Liver (tissue), 9 donors: ENCODE measurements around the gene MYBPC2. TPM values are rescaled to one million over a fixed set of nuclear protein-coding genes. Genes with fewer than 3 reads are reported as not detected.
A peak's percentile ranks its signal among the peaks of the same experiment; 100 is the strongest.

ENCODE experiments used
- DNase-seq: peaks from one replicate; pipeline ENCODE4 v3.0.0-alpha.2; 2017; ENCODE audit warnings: low spot score
- H3K27ac ChIP-seq, 2 donors: one replicate each; pipeline ENCODE4 v1.7.0; 2013; ENCODE audit warnings: inconsistent platforms in 2 of 2, low read length in 2 of 2, control low read depth in 1 of 2, low read depth in 1 of 2, mild to moderate bottlenecking in 1 of 2
- H3K27me3 ChIP-seq, 4 donors: one replicate each; pipeline versions ENCODE4 v1.6.1 to v1.7.0; 2013; ENCODE audit warnings: low read length in 3 of 4, inconsistent platforms in 1 of 4, mild to moderate bottlenecking in 1 of 4, moderate library complexity in 1 of 4; ENCODE audit not compliant: control insufficient read depth in 4 of 4, insufficient read depth in 4 of 4
- H3K36me3 ChIP-seq, 4 donors: one replicate each; pipeline versions ENCODE4 v1.6.1 to v1.7.0; 2013; ENCODE audit warnings: low read length in 3 of 4, mild to moderate bottlenecking in 3 of 4, low read depth in 1 of 4, moderate library complexity in 1 of 4; ENCODE audit not compliant: control insufficient read depth in 4 of 4, insufficient read depth in 3 of 4
- H3K4me1 ChIP-seq, 4 donors: one replicate each; pipeline versions ENCODE4 v1.6.1 to v1.7.0; 2013; ENCODE audit warnings: low read length in 3 of 4, mild to moderate bottlenecking in 3 of 4, moderate library complexity in 1 of 4; ENCODE audit not compliant: control insufficient read depth in 4 of 4, insufficient read depth in 4 of 4
- H3K4me3 ChIP-seq, 3 donors: one replicate each; pipeline versions ENCODE4 v1.6.1 to v1.7.0; 2013; ENCODE audit warnings: low read length in 3 of 3, control low read depth in 1 of 3, low read depth in 1 of 3, mild to moderate bottlenecking in 1 of 3
- H3K9ac ChIP-seq, 2 donors: one replicate each; pipeline ENCODE4 v1.7.0; 2013; ENCODE audit warnings: low read length in 2 of 2, mild to moderate bottlenecking in 2 of 2, moderate library complexity in 2 of 2, control low read depth in 1 of 2, low read depth in 1 of 2
- H3K9me3 ChIP-seq, 4 donors: one replicate each; pipeline versions ENCODE4 v1.6.1 to v1.7.0; 2013; ENCODE audit warnings: low read length in 3 of 4; ENCODE audit not compliant: control insufficient read depth in 4 of 4
- EGR1 ChIP-seq, 2 donors: IDR thresholded peaks; 2 replicates each; pipeline ENCODE4 v1.6.1; 2016 to 2018; ENCODE audit warnings: antibody characterized with exemption in 2 of 2, low read depth in 2 of 2
- FOXA1 ChIP-seq: IDR thresholded peaks from 2 replicates; pipeline ENCODE4 v1.6.1; 2016; ENCODE audit warnings: antibody characterized with exemption
- FOXA2 ChIP-seq: IDR thresholded peaks from 2 replicates; pipeline ENCODE4 v1.6.1; 2016; ENCODE audit warnings: antibody characterized with exemption
- GABPA ChIP-seq, 2 donors: IDR thresholded peaks in 1 of 2; conservative IDR thresholded peaks in 1 of 2; 2 replicates each; pipeline ENCODE4 v1.6.1; 2016; ENCODE audit warnings: antibody characterized with exemption in 2 of 2, mild to moderate bottlenecking in 1 of 2, moderate library complexity in 1 of 2
- HNF4A ChIP-seq, 2 donors: conservative IDR thresholded peaks; 2 replicates each; pipeline ENCODE4 v1.6.1; 2016; ENCODE audit warnings: antibody characterized with exemption in 2 of 2, mild to moderate bottlenecking in 2 of 2
- HNF4G ChIP-seq: IDR thresholded peaks from 2 replicates; pipeline ENCODE4 v1.6.1; 2016; ENCODE audit warnings: antibody characterized with exemption
- JUND ChIP-seq, 2 donors: IDR thresholded peaks; 2 replicates each; pipeline ENCODE4 v1.6.1; 2016; ENCODE audit warnings: antibody characterized with exemption in 2 of 2
- RAD21 ChIP-seq, 2 donors: IDR thresholded peaks; 2 replicates each; pipeline ENCODE4 v1.6.1; 2016; ENCODE audit warnings: antibody characterized with exemption in 2 of 2, mild to moderate bottlenecking in 2 of 2
- RXRA ChIP-seq, 2 donors: IDR thresholded peaks; 2 replicates each; pipeline ENCODE4 v1.6.1; 2017 to 2018; ENCODE audit warnings: antibody characterized with exemption in 2 of 2, mild to moderate bottlenecking in 1 of 2
- SP1 ChIP-seq: IDR thresholded peaks from 2 replicates; pipeline ENCODE4 v1.6.1; 2018; ENCODE audit warnings: antibody characterized with exemption, mild to moderate bottlenecking
- TAF1 ChIP-seq: conservative IDR thresholded peaks from 2 replicates; pipeline ENCODE4 v1.6.1; 2016; ENCODE audit warnings: antibody characterized with exemption, mild to moderate bottlenecking
- YY1 ChIP-seq: IDR thresholded peaks from 2 replicates; pipeline ENCODE4 v1.6.1; 2016; ENCODE audit warnings: antibody characterized with exemption, mild to moderate bottlenecking
- WGBS: extraction: QIAGEN DNeasy Blood & Tissue Kit; methylation state at CpG from one replicate; pipeline ENCODE4 v1.1.7; 2013; 5-methylcytosine and 5-hydroxymethylcytosine counted together
- polyA plus RNA-seq, 2 donors: library from polyadenylated mRNA; stranded (reverse) in 1 of 2; unstranded in 1 of 2; fragments of 200-250 nt in 1 of 2; fragments of >200 nt in 1 of 2; fragmentation: Nextera tagmentation in 1 of 2; extraction: Ambion mirVana in 1 of 2; gene quantifications; one replicate each; pipeline versions ENCODE4 v1.2.1 to v1.2.3, GENCODE V29; 2013 to 2015
- total RNA-seq, 2 donors: library from RNA; depleted of rRNA; stranded (reverse); fragments of >200 nt; gene quantifications; one replicate each; pipeline ENCODE4 v1.2.3, GENCODE V29; 2014
- TF ChIP-seq, protein P1 (sequence below): fragments of 150-350 bp; IDR thresholded peaks from 2 replicates; pipeline ENCODE4 v1.5.1; 2017; ENCODE audit warnings: improper control_type of control experiment, low read depth, low read length; ENCODE audit not compliant: missing input control
- TF ChIP-seq, protein P2 (sequence below): IDR thresholded peaks from 2 replicates; pipeline ENCODE4 v1.6.1; 2016; ENCODE audit warnings: antibody characterized with exemption
- TF ChIP-seq, protein P3 (sequence below): IDR thresholded peaks from 2 replicates; pipeline ENCODE4 v1.6.1; 2016; ENCODE audit warnings: antibody characterized with exemption, mild to moderate bottlenecking
- TF ChIP-seq, protein P4 (sequence below): IDR thresholded peaks from 2 replicates; pipeline ENCODE4 v1.6.1; 2016; ENCODE audit warnings: antibody characterized with exemption
- donor health status: healthy.
- donor health status: healthy.
- donor health status: healthy.
- donor health status: healthy.
- donor health status: healthy.

MYBPC2 gene
- total and polyA plus RNA-seq, 4 donors = under 0.01 TPM; not detected in 3

DNA sequence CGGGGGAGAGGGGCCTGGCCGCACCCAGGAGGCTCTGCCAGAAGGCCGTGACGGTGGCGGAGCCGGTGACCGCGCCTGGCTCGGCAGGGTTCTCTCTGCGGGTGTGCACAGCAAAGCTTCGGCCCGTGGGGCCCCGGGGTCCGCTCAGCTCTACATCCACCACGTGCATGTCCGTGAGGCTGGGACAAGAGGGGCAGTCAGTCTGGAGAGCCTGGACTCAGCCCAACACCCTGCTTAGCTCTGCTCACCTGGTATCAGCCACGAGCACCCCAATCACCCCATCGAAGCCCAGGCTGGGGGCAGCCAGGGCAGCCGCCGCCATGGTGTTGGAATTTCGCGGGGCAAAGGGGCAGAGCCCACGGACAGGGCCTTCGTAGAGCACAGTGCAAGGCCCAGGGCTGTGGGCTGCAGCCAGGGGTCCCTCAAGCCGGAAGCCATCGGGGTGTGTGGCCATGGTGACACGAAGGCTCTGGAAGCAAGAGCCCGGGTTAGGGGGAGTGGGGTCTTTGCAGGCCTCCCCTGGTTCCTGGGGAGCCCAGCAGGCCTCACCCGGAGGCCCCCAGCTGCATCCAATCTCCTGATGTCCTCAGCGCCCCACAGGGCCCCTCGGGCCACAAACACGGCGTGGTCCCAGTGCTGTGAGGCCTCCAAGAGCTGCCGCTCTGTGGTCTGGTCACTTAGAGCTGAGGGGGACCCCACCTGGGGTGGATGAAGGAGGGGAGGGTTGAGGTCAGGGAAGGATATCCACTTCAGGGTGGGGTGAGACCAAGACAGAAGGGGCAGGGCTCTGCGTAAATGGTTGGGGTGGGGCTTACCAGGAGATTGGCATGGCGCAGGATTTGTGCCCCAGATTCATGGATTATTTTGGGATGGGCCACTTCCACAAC is 79.7 kb downstream of the MYBPC2 start:
- Histone ChIP-seq H3K36me3 (no peaks in the 10 kb centered on the region), H3K4me3 (peak overlapping the region in 2 of 3 donors; percentile 71 to 77), H3K4me1 (peaks cover 10 to 26% (median 18%) of the 10 kb centered on the region in 4 donors), H3K27me3 (no peaks in the 10 kb centered on the region), H3K9me3 (no peaks in the 10 kb centered on the region), H3K27ac (peak overlapping the region; percentile 81 to 84), H3K9ac (peak overlapping the region; percentile 40 to 64)
- DNase-seq = no peak
- 92% methylated on average over 36 of the region's 36 CpGs for WGBS
- no peak for TF ChIP-seq HNF4G
- TF ChIP-seq GABPA (IDR thresholded peaks at IDR 0.05 in 1 of 2, conservative IDR thresholded peaks at IDR 0.05 in 1 of 2) = no peak
- TF ChIP-seq RXRA (IDR thresholded peaks at IDR 0.05) = no peak
- TF ChIP-seq, protein P1, sequence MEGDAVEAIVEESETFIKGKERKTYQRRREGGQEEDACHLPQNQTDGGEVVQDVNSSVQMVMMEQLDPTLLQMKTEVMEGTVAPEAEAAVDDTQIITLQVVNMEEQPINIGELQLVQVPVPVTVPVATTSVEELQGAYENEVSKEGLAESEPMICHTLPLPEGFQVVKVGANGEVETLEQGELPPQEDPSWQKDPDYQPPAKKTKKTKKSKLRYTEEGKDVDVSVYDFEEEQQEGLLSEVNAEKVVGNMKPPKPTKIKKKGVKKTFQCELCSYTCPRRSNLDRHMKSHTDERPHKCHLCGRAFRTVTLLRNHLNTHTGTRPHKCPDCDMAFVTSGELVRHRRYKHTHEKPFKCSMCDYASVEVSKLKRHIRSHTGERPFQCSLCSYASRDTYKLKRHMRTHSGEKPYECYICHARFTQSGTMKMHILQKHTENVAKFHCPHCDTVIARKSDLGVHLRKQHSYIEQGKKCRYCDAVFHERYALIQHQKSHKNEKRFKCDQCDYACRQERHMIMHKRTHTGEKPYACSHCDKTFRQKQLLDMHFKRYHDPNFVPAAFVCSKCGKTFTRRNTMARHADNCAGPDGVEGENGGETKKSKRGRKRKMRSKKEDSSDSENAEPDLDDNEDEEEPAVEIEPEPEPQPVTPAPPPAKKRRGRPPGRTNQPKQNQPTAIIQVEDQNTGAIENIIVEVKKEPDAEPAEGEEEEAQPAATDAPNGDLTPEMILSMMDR = no peak
- no peak for TF ChIP-seq EGR1 (IDR thresholded peaks at IDR 0.05; ENCODE audit: low read depth in 2 of 2)
- TF ChIP-seq, protein P2, sequence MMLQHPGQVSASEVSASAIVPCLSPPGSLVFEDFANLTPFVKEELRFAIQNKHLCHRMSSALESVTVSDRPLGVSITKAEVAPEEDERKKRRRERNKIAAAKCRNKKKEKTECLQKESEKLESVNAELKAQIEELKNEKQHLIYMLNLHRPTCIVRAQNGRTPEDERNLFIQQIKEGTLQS = no peak
- TF ChIP-seq HNF4A (conservative IDR thresholded peaks at IDR 0.05) = no peak
- TF ChIP-seq JUND (IDR thresholded peaks at IDR 0.05) = no peak
- no peak for TF ChIP-seq FOXA1
- no peak for TF ChIP-seq FOXA2
- TF ChIP-seq, protein P3, sequence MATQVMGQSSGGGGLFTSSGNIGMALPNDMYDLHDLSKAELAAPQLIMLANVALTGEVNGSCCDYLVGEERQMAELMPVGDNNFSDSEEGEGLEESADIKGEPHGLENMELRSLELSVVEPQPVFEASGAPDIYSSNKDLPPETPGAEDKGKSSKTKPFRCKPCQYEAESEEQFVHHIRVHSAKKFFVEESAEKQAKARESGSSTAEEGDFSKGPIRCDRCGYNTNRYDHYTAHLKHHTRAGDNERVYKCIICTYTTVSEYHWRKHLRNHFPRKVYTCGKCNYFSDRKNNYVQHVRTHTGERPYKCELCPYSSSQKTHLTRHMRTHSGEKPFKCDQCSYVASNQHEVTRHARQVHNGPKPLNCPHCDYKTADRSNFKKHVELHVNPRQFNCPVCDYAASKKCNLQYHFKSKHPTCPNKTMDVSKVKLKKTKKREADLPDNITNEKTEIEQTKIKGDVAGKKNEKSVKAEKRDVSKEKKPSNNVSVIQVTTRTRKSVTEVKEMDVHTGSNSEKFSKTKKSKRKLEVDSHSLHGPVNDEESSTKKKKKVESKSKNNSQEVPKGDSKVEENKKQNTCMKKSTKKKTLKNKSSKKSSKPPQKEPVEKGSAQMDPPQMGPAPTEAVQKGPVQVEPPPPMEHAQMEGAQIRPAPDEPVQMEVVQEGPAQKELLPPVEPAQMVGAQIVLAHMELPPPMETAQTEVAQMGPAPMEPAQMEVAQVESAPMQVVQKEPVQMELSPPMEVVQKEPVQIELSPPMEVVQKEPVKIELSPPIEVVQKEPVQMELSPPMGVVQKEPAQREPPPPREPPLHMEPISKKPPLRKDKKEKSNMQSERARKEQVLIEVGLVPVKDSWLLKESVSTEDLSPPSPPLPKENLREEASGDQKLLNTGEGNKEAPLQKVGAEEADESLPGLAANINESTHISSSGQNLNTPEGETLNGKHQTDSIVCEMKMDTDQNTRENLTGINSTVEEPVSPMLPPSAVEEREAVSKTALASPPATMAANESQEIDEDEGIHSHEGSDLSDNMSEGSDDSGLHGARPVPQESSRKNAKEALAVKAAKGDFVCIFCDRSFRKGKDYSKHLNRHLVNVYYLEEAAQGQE = no peak
- no peak for TF ChIP-seq RAD21 (IDR thresholded peaks at IDR 0.05)
- no peak for TF ChIP-seq SP1
- TF ChIP-seq YY1 = no peak
- TF ChIP-seq, protein P4, sequence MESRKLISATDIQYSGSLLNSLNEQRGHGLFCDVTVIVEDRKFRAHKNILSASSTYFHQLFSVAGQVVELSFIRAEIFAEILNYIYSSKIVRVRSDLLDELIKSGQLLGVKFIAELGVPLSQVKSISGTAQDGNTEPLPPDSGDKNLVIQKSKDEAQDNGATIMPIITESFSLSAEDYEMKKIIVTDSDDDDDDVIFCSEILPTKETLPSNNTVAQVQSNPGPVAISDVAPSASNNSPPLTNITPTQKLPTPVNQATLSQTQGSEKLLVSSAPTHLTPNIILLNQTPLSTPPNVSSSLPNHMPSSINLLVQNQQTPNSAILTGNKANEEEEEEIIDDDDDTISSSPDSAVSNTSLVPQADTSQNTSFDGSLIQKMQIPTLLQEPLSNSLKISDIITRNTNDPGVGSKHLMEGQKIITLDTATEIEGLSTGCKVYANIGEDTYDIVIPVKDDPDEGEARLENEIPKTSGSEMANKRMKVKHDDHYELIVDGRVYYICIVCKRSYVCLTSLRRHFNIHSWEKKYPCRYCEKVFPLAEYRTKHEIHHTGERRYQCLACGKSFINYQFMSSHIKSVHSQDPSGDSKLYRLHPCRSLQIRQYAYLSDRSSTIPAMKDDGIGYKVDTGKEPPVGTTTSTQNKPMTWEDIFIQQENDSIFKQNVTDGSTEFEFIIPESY = no peak
- TF ChIP-seq TAF1 = no peak
